DMS53 treated with DMSO at 0.1 percent for 48 hours (cell line): ENCODE measurements around the gene CRADD.
"Not testable (repeated sequence)": the region's sequence is repeated elsewhere in the genome, so short reads cannot be mapped to it uniquely, and the experiment has no call there.

Experiments
- DNase-seq: peaks from one replicate; lab custom pipeline; 2025; ENCODE audit not compliant: unreplicated experiment; lab: John Stamatoyannopoulos, UW

Gene CRADD

DNA sequence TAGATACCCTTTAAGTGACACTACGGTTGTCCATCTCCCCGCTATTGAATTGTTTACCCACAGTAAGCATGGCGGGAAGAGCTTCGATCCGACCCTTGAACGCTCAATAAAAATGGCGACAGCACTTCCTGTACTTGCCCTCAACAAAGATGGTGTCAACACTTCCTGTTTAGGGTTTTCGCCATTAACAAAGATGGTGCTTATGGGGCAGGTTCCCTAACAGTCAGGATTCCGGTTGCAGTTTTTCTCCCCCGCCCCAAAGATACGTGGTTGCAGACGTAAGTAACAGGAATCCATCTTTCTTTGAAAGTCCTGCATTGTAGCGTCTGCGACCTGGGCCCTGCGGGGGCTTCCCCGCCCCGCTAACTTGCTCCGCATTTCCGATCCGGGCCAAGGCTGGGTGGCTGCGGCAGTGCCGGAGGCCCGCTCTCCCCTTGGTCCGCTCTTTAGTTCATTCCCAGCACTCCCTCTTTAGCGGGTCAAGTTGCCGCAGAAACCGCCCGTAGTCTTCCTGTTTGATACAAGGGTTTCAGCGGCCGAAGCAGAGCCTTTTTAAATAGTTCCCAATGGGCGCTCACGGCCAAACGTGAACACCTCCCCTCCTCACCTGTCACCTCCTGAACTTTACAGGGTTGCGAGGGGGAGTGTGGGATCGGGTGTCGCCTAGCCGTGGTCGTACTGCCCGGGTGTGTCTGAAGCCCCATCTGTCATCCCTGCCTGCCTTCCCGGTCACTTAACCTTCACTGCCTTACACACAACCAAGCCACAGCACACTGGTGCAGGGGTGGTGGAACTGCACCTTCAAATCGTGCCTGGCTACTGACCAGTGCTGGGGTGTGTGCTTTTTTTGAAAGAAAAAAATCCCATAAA, at the start of gene CRADD:
Gene CRADD, plus strand, starts transcription at position 181 of the 870 bp plus-strand sequence.
- peak; percentile 97 for DNase-seq

DNA sequence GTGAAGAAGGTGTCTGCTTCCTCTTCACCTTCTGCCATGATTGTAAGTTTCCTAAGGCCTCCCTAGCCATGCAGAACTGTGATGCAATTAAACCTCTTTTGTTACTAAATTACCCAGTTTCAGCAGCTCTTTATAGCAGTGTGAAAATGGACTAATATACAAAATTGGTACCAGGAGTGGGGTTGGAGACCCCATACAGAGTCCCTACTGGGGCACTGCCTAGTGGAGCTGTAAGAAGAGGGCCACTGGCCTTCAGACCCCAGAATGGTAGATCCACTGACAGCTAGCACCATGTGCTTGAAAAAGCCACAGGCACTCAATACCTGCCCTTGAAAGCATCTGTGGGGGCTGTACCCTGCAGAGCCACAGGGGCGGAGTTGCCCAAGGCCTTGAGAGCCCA, 44.8 kb upstream of the CRADD start:
- DNase-seq = no peak

DNA sequence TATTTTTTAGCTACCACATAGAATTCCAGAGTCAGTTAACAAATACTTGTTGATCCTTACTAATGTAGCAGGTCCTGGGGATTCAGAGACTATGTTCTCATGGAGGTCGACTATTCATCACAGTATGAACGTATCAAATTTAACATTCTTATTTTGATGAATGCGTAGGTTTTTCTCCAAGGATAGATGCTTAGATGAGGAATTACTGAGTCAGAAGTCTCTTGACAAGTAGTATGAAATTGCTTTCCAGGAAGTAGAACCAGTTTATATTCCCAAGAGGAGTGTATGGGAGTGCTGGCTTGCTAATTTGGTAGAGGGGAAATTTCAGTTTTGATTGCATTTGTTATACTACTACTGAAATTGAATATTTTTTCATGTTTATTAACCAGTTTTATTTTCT, 42.8 kb upstream of the CRADD start:
- DNase-seq = no peak

DNA sequence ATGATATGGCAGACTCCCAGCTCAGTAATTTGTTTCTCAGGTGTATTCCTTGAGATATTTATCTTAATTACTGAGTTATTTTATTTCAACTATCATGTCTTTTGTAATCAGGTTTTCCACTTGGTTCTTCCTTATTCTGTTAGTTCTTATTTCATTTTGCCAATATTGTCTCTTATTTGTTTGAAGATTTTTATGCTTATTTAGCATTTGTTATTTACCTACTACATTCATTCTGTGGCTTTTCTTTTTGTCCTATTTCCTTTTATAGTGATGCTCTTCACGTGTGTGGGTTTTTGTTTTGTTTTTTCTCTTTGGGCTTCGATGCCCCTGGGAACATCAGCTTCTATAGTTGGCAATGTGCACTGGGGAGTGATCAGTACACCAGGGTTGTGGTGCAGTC, 40.5 kb upstream of the CRADD start:
- DNase-seq = no peak

DNA sequence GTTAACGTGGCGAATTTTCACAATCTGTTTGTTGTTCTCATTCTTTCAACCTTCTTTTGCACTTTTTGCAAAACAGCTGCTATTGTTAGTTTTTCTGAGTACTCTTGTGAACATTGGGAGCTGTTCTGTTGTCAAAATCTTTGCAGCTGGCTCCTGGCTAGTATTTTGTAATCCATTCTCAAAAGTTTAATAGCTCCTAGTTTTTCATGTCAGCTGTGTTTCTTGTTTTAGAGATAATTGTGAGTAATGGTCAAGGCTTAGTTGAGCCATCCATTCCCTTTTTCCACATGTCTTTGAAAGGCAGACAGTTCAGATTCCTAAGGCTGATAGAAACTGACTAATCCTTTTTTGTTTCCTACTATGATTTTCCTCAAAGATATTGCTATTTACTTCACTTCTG, 39.1 kb upstream of the CRADD start:
- no peak for DNase-seq

DNA sequence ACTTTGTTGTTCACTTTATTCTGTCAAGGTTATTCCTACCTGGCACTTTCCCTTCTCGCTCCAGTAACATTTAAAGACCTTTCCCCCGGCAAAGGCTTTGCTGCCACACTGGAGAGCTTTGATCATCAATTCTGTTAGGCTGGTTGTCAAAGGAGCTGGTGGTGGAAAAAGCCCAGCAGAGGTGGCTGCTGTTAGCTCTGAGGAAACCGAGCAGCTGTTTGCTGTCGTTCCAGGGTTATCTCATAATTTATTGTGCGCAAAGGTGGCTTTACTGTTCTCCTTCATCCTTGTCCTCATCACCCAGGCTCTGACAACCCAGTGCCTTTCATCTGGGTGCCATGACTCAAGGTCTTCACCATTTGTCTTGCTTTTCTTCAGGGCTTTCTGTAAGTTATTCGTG, 38.2 kb upstream of the CRADD start:
- DNase-seq = no peak

DNA sequence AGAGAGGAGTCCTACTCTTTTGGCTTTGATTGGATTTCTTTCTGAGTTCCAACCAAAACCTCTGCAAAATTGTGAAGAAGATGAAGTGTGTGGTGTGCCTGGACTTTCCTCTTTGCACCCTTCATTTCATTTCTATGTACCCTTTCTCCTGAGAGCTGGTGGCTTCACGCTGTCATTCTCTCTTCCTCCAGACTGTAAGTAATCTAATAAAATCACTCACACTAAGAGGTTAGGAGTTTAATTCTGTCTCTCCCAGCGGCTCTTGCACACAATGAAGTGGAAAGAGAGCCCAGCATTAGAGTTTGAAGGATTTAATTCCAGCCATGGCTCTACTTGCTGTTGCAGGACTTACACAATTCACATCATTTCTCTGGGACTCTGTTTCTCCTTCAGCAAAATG, 37.8 kb upstream of the CRADD start:
- no peak for DNase-seq

DNA sequence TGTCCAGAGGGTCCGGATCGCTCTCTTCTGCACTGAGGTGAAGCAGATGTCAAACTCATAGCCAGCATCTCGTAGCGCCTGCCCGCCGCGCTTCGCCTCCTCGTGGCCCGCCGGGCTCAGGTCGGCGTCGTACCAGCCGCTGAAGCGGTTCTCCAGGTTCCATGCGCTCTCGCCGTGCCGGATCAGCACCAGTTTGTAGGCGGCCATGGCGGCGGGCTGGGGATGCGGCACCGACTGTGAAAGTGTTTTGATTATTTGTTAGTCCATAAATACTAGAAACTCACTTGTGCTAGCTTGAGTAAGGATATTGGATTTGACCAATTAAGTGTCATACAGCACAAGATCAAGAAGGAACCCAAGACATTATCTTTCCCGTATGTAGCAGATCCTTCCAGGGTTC, 35.8 kb upstream of the CRADD start:
- not testable (repeated sequence) for DNase-seq

DNA sequence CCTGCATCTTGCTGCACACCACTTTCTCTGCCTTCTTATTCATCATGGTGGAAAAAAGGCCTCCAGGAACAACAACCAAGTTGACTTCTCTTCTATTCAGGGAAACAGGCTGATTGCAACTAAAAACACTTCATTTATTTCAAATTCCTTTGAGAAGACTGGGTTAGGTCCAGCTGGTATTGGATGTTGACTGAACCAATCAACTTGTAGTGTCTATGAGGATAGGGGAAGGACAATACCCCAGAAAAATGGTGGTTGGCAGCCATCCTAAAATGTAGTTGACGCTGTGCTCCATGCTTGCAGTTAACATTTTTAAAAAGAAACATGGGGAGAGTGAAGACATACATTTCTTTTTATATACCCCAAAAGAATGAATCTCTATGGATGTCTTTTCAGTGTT, 34.4 kb upstream of the CRADD start:
- DNase-seq = no peak

DNA sequence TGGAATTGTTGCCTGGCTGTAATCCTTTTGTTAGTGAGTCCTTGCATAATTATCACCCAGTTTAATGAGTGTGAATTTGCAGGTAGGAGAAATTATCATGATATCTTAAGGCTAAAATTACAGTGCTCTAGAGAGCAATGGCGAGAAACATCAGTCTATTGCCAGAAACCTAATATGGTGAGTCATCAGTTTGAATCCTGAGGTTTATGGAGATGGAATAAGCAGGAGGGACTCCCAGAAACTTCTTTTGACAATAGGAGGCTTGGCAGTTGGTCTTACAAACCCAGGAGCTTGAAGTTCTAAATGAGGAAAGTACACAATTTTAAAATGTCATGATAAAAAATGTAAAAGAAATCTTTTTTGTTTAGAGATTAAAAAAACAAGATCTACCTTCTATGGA, 31.5 kb upstream of the CRADD start:
- no peak for DNase-seq

DNA sequence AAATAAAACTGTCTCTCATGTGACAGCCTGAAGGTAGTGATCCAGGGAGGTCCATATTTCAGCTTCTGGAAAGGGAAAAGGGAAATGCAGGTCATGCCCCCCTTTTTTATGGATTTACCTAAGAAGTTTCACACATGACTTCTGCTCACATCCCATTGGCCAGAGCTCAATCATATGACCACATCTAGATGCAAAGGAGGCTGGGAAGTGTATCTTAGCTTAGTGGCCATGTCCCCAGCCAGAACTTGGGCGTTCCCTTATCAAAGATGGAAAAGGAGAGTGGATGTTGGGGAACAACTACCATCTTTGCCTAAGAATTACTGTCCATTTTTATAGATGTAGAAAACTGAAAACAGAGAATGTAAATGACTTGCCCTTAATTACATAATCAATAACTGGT, 26.5 kb upstream of the CRADD start:
- no peak for DNase-seq

DNA sequence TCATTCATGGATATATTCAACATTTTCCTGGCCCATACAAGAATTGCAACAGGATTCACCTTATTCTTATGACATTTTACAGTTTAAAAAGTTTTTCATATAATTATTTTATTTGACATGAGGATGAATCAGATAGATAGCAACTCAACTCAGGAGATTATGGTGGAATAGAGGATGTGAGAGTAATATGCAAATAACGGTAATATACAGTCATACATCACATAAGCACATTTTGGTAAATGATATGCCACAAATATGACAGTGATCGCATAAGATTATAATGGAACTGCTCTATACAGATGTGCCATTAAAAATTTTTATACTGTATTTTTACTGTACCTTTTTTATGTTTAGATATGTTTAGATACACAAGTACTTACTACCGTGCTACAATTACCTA, 24.1 kb upstream of the CRADD start:
- DNase-seq = no peak

DNA sequence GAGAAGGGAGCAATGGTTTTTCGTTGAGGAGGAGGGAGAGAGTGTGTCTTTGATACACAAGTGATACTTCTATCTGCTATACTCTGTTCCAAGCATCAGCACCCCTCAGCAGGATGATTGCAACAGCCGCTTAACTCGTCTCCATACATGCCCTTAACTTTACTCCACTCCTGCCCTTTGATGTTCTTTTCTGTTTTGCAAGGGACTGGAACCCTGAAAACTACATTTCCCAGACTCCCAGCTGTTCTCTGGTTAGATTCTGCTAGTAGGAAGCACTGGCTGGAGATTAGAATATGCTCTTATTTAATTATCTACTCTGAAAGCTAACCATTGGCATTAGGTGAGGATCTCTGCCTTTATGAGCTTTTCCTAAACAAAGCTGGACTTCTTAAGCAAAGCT, 23.5 kb upstream of the CRADD start:
- DNase-seq = no peak

DNA sequence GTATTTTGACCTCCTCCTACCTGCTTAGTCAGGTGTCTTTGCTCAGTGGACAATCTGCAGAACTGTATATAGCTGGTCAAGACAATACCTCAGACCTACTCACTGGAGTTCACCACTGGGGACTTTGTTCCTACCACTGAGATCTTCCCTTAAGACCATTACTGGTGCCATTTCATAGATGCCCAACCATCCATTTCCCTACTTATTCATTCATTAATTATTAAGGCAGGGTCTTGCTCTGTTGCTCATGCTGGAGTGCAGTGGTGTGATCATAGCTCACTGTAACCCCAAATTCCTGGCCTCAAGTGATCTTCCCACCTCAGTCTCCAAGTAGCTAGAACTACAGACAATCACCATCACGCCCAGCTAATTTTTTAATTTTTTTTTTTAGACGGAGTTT, 22.8 kb upstream of the CRADD start:
- no peak for DNase-seq

DNA sequence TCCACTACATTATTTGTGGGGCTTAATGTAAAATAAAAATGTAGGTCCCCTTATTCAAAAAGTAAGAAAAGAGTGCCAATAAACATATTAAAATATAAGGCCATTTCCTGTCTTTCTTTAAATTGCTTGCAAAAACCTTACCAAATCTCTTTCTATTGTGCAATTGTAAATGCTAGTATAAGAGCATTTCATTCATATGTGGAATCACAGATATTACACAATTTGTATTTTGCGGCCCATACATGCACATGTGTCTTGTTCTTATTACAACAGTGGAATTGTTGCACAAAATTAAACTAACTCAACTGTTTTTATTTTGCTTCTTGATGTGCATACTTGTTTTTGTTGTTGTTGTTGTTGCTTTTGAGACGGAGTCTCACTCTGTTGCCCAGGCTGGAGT, 20.1 kb upstream of the CRADD start:
- no peak for DNase-seq

DNA sequence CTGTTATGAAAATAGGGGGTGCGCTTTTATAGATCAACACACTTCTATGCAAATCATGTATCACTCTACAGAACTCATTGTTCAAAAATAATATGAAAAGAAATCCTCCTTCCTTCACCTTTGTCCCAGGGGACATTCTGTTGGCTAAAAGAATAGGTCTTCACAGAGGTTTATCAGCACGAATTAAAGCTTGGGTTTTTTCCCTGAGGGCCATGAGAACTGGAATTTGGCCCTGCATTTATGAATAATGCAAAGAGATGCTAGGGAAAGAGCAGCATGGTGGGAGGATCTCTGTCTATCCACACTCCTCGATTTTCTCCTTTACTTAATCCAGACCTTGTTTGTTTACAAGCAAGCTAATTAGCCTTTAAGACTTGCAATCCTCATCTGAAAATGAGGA, 16.2 kb upstream of the CRADD start:
- DNase-seq = no peak

DNA sequence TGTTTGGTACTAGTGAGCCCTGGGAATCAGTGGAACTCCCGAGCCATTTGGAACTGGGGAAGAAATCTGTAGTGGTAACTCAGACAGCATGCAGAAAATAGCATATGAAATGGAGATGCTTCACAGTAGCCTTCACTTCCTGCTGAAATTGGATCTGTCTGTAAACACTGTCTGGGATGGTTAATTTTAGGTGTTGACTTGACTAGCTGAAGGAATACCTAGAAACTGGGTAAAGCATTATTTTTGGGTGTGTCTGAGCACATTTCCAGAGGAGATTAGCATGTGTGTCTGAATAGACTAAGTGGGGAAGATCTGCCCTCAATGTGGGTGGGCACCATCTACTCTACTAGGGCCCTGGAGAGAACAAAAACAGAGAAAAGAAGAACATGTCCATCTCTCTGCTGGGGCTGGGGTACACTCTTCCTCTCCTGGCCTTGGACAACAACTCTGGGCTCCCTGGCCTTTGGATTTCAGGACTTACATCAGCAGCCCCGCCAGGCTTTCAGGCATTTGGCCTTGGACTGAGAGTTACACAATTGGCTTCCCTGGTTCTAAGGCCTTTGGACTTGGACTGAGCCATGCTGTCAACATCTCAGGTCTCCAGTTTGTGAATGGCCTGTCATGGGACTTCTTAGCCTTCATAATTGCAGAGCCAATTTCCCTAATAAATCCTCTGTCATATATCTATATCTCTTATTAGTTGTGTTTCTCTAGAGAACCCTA, 14.0 kb upstream of the CRADD start:
- peak; percentile 78 for DNase-seq

DNA sequence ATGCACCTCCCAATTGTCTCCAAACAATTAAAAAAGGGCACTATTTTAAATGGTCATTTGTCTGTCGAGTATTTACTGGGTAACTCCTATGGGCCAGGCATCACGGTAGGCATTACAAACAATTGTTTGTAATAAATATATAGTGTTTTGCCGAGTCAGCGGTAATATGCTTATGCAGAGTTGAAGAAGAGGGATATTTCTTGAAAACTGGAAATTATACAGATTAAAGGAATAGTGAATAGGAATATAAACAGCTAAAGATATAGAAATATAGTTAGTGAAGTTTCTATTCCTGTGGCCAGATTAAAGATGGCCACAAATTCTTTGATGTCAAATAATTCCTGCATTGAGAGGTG, 13.5 kb upstream of the CRADD start:
- no peak for DNase-seq

DNA sequence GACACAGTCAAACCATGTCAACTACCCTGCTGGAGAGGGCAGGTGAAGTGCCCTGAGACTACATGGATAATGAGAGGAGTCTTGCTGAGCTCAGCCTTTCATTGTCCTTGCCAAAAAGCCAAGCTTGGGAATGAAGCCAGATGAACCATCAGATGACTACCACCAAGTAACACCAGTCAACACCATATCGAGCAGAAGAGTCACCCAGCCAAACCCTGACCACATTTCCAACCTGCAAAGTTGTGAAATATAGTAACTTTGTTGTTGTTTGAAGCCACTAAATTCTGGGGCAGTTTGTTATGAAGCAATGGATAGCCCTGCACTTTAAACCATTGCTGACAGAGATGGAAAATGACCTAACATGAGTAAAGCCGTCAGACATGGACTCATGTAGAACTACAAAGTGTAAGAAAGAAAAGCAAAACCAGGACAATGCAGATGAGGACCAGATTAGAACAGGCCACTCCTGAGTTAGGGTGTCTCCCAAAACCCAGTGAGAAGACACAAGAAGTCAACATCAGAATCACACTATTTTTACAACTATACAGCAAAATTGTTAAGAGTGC, 12.5 kb upstream of the CRADD start:
- no peak for DNase-seq

DNA sequence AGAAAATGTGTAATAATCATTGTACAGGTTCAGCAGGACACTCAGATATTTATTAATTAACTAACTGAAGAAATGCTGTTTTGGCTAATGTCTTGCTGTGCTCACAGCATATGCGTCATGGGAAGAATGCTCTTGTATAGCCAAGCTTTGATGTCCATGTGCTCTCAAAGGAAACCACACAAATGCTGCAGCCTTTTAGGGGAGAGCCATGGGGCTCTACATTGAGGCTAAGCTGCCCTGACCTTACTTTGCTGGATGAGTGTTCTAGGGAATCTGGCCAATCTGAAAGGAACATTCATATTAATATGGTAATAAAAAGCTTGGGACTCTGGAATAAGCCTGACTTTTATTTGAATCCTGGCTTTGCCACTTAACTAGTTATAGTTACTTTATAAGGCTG, 9.5 kb upstream of the CRADD start:
- DNase-seq = no peak

DNA sequence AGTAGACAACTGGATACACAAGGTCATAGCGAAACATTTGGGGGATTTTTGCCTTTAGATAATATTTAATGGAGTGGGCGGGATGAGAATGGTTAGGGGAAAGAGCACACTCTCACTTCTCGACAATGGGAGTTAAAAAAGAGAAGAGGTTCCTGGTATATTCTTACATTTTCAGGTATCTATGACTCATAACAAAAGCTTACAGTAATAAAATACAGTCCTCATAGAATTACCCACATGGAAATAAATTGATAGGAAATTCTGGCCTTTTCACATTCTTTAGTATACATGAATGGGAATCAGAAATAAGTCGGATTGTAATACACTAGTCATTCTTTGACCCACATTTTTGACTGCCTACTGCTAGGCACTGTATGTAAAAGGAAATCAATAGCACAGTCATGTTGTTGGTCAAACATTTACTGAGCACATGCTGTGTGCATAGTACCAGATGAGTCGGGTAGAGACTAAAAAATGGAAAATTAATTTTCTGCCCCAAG, 8.2 kb upstream of the CRADD start:
- DNase-seq = no peak

DNA sequence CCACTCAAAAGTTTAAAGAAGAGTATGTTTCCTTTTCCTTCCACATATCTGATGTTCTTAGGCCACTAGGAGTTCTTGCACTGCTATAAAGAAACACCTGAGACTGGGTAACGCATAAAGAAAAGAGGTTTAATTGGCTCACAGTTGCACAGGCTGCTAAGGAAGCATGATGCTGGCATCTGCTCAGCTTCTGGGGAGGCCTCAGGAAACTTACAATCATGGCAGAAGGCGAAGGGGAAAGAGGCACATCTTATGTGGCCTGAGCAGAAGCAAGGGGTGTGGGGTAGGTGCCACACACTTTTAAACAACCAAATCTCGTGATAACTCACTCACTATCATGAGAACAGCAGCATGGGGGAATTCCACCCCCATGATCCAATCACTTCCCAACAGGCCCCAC, 7.7 kb upstream of the CRADD start:
- no peak for DNase-seq
